GM08714 (cell line): ENCODE measurements around the gene PHLDA3.
"Not testable (repeated sequence)": the region's sequence is repeated elsewhere in the genome, so short reads cannot be mapped to it uniquely, and the experiment has no call there.

ENCODE experiments used
- H3K4me3 ChIP-seq: fragments of 200-500 bp; sonication (Bioruptor generic); 2 replicates; pipeline ENCODE4 v1.5.1; 2014; ENCODE audit warnings: mild to moderate bottlenecking, low read length, inconsistent platforms
- ZNF274 ChIP-seq: IDR thresholded peaks from 2 replicates; pipeline ENCODE4 v1.6.1; 2012; ENCODE audit warnings: mild to moderate bottlenecking, low read depth, low read length

The PHLDA3 gene

GRCh38 chr1:201498621-201499020 lies 29.6 kb upstream of the PHLDA3 start:
- no peak for TF ChIP-seq ZNF274
- no peak overlapping the region for H3K4me3 ChIP-seq

- H3K4me3 ChIP-seq, result no peak overlapping the region
- TF ChIP-seq ZNF274, result no peak
Measured at GRCh38 chr1:201497935-201498509, 29.0 kb upstream of the PHLDA3 start.

DNA sequence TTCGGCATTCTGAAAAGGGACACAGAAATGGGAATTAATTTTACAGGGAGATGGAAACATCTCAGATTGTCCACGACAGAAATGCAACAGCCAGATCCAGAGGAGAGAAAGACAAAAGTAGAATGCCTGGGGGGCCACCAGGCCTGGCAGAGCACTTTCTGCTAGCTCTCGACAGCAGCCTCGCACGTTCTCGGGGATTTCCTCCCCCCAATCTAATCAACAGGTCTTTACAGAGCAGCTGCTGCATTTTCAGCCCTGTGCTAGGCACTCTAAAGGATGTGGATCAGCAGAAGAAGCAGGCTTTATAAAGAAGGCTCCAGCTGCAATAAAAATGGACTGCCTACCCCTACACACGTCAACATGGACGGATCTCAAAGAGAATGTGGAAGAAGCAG lies 27.3 kb upstream of the PHLDA3 start:
- TF ChIP-seq ZNF274, result no peak
- H3K4me3 ChIP-seq, result no peak overlapping the region

DNA sequence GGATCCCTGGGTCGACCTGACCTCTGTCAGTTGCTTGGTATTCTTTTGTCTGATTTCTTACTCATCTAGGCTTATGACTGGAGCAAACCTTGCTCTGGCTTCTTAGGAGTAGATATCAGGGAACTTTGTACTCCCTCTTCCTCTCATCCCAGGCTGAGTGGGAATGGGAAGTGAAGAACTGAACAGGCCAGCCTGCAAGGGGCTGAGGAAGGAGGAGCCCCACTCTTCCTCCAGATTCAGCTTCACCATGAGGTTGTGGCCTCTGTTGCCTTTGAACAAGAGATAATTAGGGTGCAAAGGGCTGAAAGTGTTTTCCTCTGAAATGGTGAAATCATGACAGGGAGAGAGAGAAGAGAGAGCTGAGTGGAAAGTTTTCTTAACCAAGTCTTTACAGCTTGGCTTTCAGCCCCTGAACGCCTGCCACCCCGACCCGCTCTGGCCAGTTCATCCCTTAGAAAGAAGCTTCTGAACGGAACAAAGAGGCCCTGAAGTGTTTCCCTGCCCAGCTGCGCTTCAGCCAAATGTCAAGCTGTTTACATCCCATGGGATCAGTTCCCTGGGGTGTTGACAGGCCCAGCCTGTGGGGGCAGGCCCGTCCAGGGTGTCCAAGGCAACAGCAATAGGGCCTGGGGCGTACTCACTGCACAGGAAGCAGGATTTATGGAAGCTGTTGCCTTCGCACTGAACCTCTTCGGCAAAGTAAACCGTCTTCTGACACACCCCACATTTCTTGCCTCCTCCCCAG lies 26.7 kb upstream of the PHLDA3 start:
- TF ChIP-seq ZNF274, result no peak

DNA sequence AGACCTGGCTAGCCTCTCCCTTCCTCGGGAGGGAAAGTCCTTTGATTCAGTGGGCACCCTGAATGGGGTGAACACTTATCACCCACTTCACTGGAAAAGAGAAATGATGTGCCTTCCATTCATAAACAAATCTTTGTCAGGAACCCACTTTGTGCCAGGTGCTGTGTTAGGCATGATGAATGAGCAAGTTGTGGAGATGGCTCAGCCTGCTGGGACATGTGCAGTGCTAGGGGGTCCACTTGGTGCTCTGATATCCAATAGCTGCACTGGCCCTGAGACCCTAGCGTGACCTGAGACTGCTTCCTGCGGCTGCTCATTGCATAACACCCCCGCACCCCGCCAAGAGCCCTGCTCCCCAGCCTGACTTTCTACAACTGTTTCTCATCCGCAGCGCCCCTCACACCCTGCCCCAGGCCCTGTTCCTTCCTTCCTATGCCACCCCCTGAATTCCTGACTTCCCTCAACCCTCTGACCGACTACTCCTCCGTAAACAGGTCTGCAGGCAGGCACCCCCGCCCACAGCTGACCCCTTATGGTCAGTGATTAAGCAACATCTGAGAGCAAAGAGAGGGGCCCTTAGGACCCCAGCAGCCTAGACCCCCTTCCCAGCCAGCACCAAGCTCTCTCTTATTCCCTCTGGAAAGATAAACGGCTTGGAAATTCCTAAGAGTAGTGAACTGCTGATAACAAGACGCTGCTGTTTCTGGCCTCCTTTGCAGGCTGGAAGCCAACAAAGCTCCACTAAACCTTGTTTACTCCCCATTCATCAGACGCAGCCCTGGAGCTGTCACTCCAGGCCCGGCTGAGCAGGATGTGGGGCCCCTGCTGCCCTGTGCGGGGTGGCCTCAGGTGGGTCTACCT lies 25.0 kb upstream of the PHLDA3 start:
- H3K4me3 ChIP-seq, result no peak overlapping the region

More for the DNA sequence above, 26.7 kb upstream of the PHLDA3 start:
- no peak overlapping the region for H3K4me3 ChIP-seq

GRCh38 chr1:201493026-201493656 lies 24.2 kb upstream of the PHLDA3 start:
- not testable (repeated sequence) for H3K4me3 ChIP-seq

More for the DNA sequence above, 25.0 kb upstream of the PHLDA3 start:
- TF ChIP-seq ZNF274, result no peak

- no peak overlapping the region for H3K4me3 ChIP-seq
- TF ChIP-seq ZNF274, result no peak
Measured at GRCh38 chr1:201491896-201492511, 23.0 kb upstream of the PHLDA3 start.

GRCh38 chr1:201490708-201491131 lies 21.7 kb upstream of the PHLDA3 start:
- no peak for TF ChIP-seq ZNF274
- H3K4me3 ChIP-seq, result no peak overlapping the region

DNA sequence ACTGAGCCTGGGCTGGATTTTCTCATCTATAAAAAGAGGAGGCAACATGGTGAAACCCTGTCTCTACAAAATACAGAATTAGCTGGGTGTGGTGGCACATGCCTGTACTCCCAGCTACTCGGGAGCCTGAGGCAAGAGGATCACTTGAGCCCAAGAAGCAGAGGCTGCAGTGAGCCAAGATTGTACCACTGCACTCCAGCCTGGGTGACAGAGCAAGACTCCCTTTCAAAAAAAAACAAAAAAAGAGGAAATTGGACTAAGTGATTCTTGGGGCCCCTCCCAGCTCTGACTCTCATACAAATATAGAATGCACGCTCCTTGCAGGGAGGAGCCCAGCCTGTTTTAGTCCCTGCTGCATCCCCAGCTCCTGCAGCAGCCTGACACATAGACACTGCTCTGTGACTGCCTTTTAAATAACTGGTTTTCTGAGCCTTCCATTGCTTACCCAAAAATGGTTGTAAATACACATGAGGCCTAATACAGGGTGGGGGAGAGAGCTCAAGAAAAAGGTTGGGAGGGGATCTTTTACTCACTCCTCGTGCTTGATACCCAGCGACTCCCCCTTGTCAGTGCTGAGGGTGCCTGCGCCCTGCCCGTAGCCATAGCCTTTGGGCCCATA lies 20.8 kb upstream of the PHLDA3 start:
- H3K4me3 ChIP-seq, result no peak overlapping the region
- no peak for TF ChIP-seq ZNF274

DNA sequence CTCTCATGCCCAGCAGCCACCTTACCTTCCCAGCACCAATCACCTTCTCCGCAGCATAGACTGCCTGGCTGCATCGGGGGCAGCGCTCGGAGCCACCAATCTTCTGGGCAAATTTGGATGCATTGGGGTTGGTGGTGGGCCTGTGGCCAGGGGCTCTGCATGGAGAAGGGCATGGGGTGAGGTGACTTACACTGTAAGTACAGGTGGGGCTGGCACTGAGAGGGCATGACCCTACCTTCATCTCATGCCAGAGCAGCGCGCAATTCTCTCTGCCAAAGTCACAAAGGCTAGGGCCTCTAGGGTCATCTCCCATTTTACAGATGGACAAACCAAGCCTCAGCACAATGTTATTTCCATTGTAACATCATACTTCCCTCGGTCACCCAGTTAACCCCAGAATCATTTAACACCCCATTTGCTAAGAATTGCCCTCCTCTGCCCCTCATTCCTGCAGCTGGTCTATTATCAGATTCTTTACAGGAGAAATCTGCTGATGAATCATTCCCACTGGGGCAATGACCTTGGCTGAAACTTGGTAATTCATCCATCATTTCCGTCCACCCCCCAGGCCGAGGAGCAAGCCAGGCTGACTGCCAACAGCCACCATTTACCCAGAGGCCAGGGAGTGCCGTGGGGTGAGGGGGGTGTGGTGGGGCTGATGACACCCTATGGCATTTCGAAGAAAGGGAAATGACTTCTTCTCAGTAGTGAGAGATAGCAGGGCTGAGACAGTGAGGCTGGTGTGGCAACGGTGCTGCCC lies 20.0 kb upstream of the PHLDA3 start:
- no peak for TF ChIP-seq ZNF274
- no peak overlapping the region for H3K4me3 ChIP-seq

DNA sequence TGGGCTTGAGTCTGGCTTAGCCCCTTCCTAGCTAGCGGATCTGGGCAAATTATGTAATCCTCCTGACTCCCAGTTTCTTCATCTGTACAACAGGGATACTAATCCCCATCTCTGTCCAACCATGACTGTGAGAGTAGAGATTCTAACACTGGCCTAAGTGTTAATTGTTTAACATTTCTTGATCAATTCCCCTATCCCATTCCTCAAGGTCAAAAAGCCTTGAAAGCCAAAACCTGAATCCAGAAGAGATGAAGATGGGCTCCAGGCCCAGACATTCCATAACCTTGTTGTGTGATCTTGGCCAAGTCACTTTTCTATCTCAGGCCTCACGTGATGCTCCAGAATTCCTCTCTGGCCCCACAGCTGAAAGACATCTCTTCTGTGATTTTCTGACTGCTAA lies 18.8 kb upstream of the PHLDA3 start:
- no peak for TF ChIP-seq ZNF274
- no peak overlapping the region for H3K4me3 ChIP-seq

DNA sequence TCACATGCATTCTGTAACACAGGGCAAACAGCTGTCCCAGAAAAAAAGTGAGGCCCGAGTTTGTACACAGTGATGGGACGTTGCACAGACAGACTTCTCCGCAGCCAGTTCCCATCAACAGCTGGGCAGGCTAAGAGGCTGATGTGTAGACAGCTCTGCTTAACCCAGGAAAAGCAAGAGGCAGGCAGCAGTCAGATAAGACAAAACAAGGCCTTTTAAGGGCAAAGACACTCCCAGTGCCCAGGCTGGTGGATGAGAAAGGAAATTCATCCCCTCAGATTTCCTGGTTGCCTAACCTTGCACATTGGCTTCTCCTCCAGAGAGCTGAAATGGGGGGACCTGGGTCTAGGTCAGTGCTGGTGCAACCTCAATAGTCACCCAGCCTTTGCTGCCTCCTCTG lies 17.2 kb upstream of the PHLDA3 start:
- TF ChIP-seq ZNF274, result no peak

More for the DNA sequence above, 17.2 kb upstream of the PHLDA3 start:
- H3K4me3 ChIP-seq, result no peak overlapping the region
